C4-2B (cell line): ENCODE measurements around the gene LRP5.

Experiments used
- H3K27ac ChIP-seq: fragments of 450-650 bp; 2 replicates; pipeline ENCODE4 v1.5.1; 2017
- ZFX ChIP-seq: fragments of 450-650 bp; IDR thresholded peaks from 2 replicates; pipeline ENCODE4 v1.6.1; 2017
- TF ChIP-seq, protein P1 (sequence below): fragments of 450-650 bp; conservative IDR thresholded peaks from 2 replicates; pipeline ENCODE4 v1.5.1; 2017; ENCODE audit warnings: mild to moderate bottlenecking

LRP5 gene

DNA sequence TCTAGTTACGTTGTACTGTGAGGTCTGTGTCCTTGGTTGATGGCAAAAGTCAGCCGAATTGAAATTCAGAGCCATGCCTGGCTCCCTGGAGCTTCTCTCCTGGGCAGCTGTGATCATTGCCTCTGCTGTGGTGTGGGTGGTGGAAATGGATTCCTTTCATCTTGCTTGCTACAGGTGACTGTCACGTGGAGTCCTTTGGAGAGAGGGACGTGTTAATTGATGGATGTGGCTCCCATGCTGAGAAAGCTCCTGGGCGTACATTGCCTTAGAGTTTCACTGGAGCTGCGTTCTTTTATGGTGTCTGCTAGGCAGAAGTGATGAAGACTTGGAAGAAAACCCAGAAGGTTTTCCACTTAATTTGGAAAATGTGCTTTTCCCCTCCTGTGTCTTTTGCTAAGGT, 106.3 kb downstream of the LRP5 start:
- TF ChIP-seq, protein P1, sequence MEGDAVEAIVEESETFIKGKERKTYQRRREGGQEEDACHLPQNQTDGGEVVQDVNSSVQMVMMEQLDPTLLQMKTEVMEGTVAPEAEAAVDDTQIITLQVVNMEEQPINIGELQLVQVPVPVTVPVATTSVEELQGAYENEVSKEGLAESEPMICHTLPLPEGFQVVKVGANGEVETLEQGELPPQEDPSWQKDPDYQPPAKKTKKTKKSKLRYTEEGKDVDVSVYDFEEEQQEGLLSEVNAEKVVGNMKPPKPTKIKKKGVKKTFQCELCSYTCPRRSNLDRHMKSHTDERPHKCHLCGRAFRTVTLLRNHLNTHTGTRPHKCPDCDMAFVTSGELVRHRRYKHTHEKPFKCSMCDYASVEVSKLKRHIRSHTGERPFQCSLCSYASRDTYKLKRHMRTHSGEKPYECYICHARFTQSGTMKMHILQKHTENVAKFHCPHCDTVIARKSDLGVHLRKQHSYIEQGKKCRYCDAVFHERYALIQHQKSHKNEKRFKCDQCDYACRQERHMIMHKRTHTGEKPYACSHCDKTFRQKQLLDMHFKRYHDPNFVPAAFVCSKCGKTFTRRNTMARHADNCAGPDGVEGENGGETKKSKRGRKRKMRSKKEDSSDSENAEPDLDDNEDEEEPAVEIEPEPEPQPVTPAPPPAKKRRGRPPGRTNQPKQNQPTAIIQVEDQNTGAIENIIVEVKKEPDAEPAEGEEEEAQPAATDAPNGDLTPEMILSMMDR = no peak
- TF ChIP-seq ZFX = no peak
- no peak overlapping the region for H3K27ac ChIP-seq

DNA sequence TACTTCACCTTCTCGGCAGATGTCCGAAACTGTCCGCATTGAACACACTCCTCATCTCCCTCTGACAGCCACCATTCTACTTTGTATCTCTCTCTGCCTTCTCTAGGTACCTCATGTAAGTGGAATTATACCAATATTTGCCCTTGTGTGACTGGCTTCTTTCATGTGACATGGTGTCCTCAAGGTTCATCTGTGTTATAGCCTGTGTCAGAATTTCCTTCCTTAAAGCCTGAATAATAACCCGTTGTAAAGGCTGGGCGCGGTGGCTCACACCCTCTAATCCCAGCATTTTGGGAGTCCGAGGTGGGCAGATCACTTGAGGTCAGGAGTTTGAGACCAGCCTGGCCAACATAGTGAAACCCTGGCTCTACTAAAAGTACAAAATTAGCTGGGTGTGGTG, 107.8 kb downstream of the LRP5 start:
- H3K27ac ChIP-seq = no peak overlapping the region
- no peak for TF ChIP-seq ZFX
- TF ChIP-seq, protein P1 = no peak

DNA sequence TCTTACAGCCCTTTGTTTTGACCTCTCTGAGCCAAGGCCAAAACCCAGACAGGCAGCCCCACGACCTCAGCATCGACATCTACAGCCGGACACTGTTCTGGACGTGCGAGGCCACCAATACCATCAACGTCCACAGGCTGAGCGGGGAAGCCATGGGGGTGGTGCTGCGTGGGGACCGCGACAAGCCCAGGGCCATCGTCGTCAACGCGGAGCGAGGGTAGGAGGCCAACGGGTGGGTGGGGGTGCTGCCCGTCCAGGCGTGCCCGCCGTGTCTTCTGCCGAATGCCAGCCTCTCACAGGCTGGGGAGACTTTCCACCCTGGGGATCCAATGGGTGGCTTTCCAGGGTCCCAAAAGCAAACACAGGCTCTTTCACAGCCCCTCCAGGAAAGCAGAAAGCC, 111.1 kb downstream of the LRP5 start:
- TF ChIP-seq, protein P1 = no peak
- TF ChIP-seq ZFX = no peak
- H3K27ac ChIP-seq = no peak overlapping the region

DNA sequence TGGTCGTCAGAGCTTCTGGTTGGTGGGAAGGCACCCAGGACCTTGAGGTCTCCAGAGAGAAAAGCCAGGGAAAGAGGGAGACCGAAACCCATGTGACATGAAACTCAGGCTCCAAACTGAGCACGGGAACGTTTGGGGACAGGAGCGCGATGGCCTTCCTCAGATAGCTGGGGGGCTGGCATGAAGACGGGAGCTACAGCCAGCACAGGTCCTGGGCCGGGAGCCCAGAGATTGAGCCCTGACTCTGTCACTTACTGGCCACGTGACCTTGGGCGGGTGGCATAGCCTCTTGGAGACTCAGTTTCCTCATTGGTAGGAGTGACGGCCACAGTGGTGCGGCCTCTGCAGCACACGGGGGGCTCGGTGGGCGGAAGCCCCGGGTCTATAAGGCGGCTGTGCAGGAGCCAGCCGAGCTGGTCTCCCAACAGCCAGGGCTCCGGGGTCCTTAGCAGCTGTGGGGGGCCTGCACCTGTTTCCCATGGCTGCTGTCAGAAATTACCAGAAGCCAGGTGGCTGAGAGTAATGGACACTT, 111.8 kb downstream of the LRP5 start:
- TF ChIP-seq, protein P1 = no peak
- TF ChIP-seq ZFX = no peak

DNA sequence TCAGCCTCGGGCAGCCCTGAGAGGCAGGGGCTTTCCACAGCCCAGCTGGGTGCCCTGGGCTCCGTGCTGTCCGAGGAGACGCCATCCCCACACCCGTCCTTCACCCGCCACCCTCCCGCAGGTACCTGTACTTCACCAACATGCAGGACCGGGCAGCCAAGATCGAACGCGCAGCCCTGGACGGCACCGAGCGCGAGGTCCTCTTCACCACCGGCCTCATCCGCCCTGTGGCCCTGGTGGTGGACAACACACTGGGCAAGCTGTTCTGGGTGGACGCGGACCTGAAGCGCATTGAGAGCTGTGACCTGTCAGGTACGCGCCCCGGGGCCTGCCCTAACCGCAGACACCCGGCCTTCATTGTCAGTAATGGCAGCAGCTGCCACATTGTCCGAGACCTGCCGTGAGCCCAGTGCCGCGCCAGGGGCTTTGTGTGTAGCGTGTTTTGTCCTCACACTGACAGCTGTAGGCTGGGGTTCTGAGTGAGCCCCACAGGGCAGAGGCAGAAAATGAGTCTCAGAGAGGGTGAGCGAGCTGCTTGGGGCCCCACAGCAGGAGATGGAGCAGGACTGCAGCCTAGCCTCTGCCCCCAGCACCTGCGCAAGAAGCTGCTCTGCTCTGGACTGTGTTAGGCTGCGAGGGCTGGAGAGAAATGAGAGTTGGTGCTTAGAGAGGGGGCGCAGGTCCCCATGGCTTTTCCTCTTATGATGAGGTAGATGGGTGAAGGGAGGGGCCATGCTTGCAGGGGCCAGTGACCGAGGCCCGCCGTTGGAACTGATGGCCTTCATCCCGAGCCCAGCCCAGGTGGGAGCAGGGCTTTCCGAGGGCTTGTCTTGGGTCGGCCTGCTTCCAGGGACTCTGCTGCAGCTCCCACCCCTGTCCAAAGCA, 112.8 kb downstream of the LRP5 start:
- no peak overlapping the region for H3K27ac ChIP-seq
- TF ChIP-seq, protein P1 = no peak
- TF ChIP-seq ZFX = no peak

More for the DNA sequence above, 111.8 kb downstream of the LRP5 start:
- H3K27ac ChIP-seq = no peak overlapping the region

DNA sequence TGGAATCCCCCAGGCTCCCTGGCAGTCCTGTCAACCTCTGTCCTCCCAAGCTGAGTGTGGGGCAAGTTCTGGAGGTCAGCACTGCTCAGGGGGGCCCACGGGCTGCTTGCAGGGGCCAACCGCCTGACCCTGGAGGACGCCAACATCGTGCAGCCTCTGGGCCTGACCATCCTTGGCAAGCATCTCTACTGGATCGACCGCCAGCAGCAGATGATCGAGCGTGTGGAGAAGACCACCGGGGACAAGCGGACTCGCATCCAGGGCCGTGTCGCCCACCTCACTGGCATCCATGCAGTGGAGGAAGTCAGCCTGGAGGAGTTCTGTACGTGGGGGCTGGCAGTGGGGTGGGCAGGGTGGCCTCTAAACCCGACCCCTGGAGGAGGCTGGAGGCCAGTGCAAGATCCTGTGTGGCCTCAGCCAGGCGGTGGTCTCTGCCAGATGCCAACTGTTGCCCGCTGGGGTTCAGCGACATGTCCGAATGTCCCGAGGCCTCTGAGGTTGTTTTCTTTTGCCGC, 113.5 kb downstream of the LRP5 start:
- TF ChIP-seq, protein P1 = no peak
- TF ChIP-seq ZFX = no peak
- H3K27ac ChIP-seq = no peak overlapping the region

DNA sequence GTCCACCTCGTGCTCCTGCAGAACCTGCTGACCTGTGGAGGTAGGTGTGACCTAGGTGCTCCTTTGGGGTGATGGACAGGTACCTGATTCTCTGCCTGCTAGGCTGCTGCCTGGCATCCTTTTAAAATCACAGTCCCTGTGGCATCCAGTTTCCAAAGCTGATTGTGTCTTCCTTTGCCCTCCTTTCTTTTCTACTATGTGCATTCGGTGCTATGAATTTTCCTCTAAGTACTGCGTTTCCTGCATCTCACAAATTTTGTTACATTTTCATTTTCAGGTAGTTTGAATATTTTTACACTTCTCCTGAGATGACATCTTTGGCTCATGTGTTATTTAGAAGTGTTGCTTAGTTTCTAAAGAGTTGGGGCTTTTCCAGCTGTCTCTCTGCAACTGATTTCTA, 117.3 kb downstream of the LRP5 start:
- TF ChIP-seq ZFX = no peak
- TF ChIP-seq, protein P1 = no peak
- H3K27ac ChIP-seq = no peak overlapping the region
